H1 (cell line): ENCODE measurements around the gene HMGCLL1. TPM values are rescaled to one million over a fixed set of nuclear protein-coding genes. Genes with fewer than 3 reads are reported as not detected.
A peak's percentile ranks its signal among the peaks of the same experiment; 100 is the strongest.

Experiments
- CTCF ChIA-PET: fragments of 300-600 bp; sonication (Branson Sonifier 250); formaldehyde crosslinking; loops from one replicate; lab custom pipeline; 2021; ENCODE audit not compliant: partially characterized antibody; lab: Charles Lee
- POLR2A ChIA-PET: fragments of 300-600 bp; sonication (Branson Sonifier 250); formaldehyde crosslinking; loops from one replicate; lab custom pipeline; 2021; ENCODE audit warnings: inconsistent platforms; ENCODE audit not compliant: partially characterized antibody; lab: Charles Lee
- DNase-seq, 2 experiments: peaks; one replicate each; pipeline versions ENCODE4 v3.0.0 to v3.0.0-alpha.2; 2010 to 2022; ENCODE audit warnings: low spot score in 2 of 2, low read depth in 1 of 2, mixed read lengths in 1 of 2
- FAIRE-seq: peaks from 2 replicates; lab custom pipeline; 2011; peaks lifted over from hg19 to GRCh38; lab: Jason Lieb, UNC
- H2AFZ ChIP-seq: 2 replicates; pipeline ENCODE4 v1.8.1; 2012; ENCODE audit warnings: low read length, inconsistent platforms
- H2AK5ac ChIP-seq: 2 replicates; pipeline ENCODE4 v1.6.1; 2013; ENCODE audit warnings: low read depth, low read length
- H2BK120ac ChIP-seq: replicated peaks from 2 replicates; pipeline ENCODE3; 2013; ENCODE audit warnings: low read depth, low read length, inconsistent platforms
- H2BK12ac ChIP-seq: 2 replicates; pipeline ENCODE4 v1.6.1; 2013; ENCODE audit warnings: low read depth, low read length
- H2BK15ac ChIP-seq: 2 replicates; pipeline ENCODE4 v1.6.1; 2013; ENCODE audit warnings: low read length
- H2BK20ac ChIP-seq: 2 replicates; pipeline ENCODE4 v1.6.1; 2013; ENCODE audit warnings: low read length
- H2BK5ac ChIP-seq: 2 replicates; pipeline ENCODE4 v1.6.1; 2013; ENCODE audit warnings: low read depth, low read length
- H3K14ac ChIP-seq: 2 replicates; pipeline ENCODE4 v1.6.1; 2013; ENCODE audit warnings: inconsistent platforms; ENCODE audit not compliant: insufficient read length
- H3K18ac ChIP-seq: 2 replicates; pipeline ENCODE4 v1.6.1; 2013; ENCODE audit warnings: low read length; ENCODE audit errors: extremely low read depth
- H3K23ac ChIP-seq: 2 replicates; pipeline ENCODE4 v1.6.1; 2013; ENCODE audit warnings: inconsistent platforms; ENCODE audit not compliant: insufficient read length
- H3K23me2 ChIP-seq: 2 replicates; pipeline ENCODE4 v1.6.1; 2013; ENCODE audit warnings: low read depth, low read length
- H3K27ac ChIP-seq: 2 replicates; pipeline ENCODE4 v1.6.1; 2011; ENCODE audit warnings: low read depth, low read length, inconsistent platforms
- H3K27me3 ChIP-seq, 4 experiments: replicated peaks in 1 of 4; 1 replicate in 1 of 4; 2 replicates in 3 of 4; pipeline versions ENCODE4 v1.6.1 to v1.8.1; 2011 to 2013; ENCODE audit warnings: low read length in 3 of 4, mild to moderate bottlenecking in 3 of 4, inconsistent platforms in 2 of 4, mixed read lengths in 2 of 4, moderate library complexity in 1 of 4; ENCODE audit not compliant: control insufficient read depth in 3 of 4, insufficient read depth in 3 of 4; ENCODE audit errors: extremely low read depth in 1 of 4
- H3K36me3 ChIP-seq, 4 experiments: 2 replicates each; pipeline versions ENCODE4 v1.6.1 to v1.8.1; 2011 to 2013; ENCODE audit warnings: mild to moderate bottlenecking in 4 of 4, low read length in 3 of 4, moderate library complexity in 2 of 4, control low read depth in 1 of 4, inconsistent platforms in 1 of 4; ENCODE audit not compliant: insufficient read depth in 4 of 4, control insufficient read depth in 2 of 4
- H3K4ac ChIP-seq: replicated peaks from 2 replicates; pipeline ENCODE3; 2013; ENCODE audit warnings: low read length, low read depth, mixed read lengths, inconsistent platforms; ENCODE audit not compliant: insufficient read length
- H3K4me1 ChIP-seq, 4 experiments: replicated peaks in 1 of 4; 1 replicate in 1 of 4; 2 replicates in 3 of 4; pipeline versions ENCODE4 v1.6.1 to v1.8.1; 2011 to 2013; ENCODE audit warnings: low read length in 3 of 4, inconsistent platforms in 2 of 4, mixed read lengths in 1 of 4; ENCODE audit not compliant: insufficient read depth in 4 of 4, control insufficient read depth in 3 of 4
- H3K4me2 ChIP-seq, 2 experiments: 2 replicates each; pipeline versions ENCODE4 v1.6.1 to v1.8.1; 2011 to 2013; ENCODE audit warnings: low read depth in 2 of 2, low read length in 2 of 2, control low read depth in 1 of 2, inconsistent platforms in 1 of 2, mild to moderate bottlenecking in 1 of 2; ENCODE audit not compliant: insufficient read depth in 1 of 2
- H3K4me3 ChIP-seq, 4 experiments: fragments of 200-600, 300-600 bp in 1 of 4; sonication (generic), shearing (Covaris generic), sonication (Bioruptor Twin) in 1 of 4; 2 replicates each; pipeline versions ENCODE4 v1.5.1 to v1.8.1; 2011 to 2016; ENCODE audit warnings: low read length in 4 of 4, low read depth in 3 of 4, control low read depth in 2 of 4, inconsistent platforms in 2 of 4, mild to moderate bottlenecking in 2 of 4, mixed read lengths in 1 of 4, moderate library complexity in 1 of 4; ENCODE audit not compliant: insufficient read depth in 2 of 4; ENCODE audit errors: extremely low read depth in 1 of 4
- H3K56ac ChIP-seq: replicated peaks from 2 replicates; pipeline ENCODE3; 2013; ENCODE audit warnings: low read depth, mild to moderate bottlenecking, mixed read lengths, low read length, inconsistent platforms; ENCODE audit not compliant: insufficient read length
- H3K79me1 ChIP-seq: 2 replicates; pipeline ENCODE4 v1.6.1; 2013; ENCODE audit warnings: low read depth, low read length, control low read depth
- H3K79me2 ChIP-seq, 2 experiments: 2 replicates each; pipeline versions ENCODE4 v1.6.1 to v1.8.1; 2012 to 2013; ENCODE audit warnings: low read length in 2 of 2, mild to moderate bottlenecking in 2 of 2, inconsistent platforms in 1 of 2; ENCODE audit not compliant: insufficient read depth in 2 of 2, control insufficient read depth in 1 of 2
- H3K9ac ChIP-seq, 4 experiments: replicated peaks in 1 of 4; 1 replicate in 1 of 4; 2 replicates in 3 of 4; pipeline versions ENCODE4 v1.6.1 to v1.8.1; 2011 to 2013; ENCODE audit warnings: low read depth in 3 of 4, low read length in 3 of 4, control low read depth in 2 of 4, mild to moderate bottlenecking in 2 of 4, moderate library complexity in 2 of 4, inconsistent platforms in 1 of 4; ENCODE audit errors: extremely low read depth in 1 of 4
- H3K9me3 ChIP-seq, 2 experiments: 2 replicates each; pipeline versions ENCODE4 v1.6.1 to v1.8.1; 2012 to 2013; ENCODE audit warnings: mild to moderate bottlenecking in 2 of 2, moderate library complexity in 2 of 2, control low read depth in 1 of 2, inconsistent platforms in 1 of 2, low read depth in 1 of 2, low read length in 1 of 2, mixed read lengths in 1 of 2; ENCODE audit not compliant: insufficient read depth in 2 of 2
- H4K20me1 ChIP-seq, 2 experiments: replicated peaks in 1 of 2; 2 replicates each; pipeline versions ENCODE3 to v1.8.1; 2011 to 2013; ENCODE audit warnings: inconsistent platforms in 2 of 2, low read length in 2 of 2, mild to moderate bottlenecking in 1 of 2; ENCODE audit not compliant: insufficient read depth in 2 of 2, control insufficient read depth in 1 of 2
- H4K5ac ChIP-seq: 2 replicates; pipeline ENCODE4 v1.6.1; 2013; ENCODE audit warnings: low read length, low read depth, mixed read lengths, inconsistent platforms; ENCODE audit not compliant: insufficient read length
- H4K8ac ChIP-seq: 2 replicates; pipeline ENCODE4 v1.8.0; 2013; ENCODE audit warnings: mild to moderate bottlenecking, moderate library complexity, low read length, inconsistent platforms; ENCODE audit not compliant: insufficient read depth; ENCODE audit errors: extremely low read depth
- H4K91ac ChIP-seq: replicated peaks from 2 replicates; pipeline ENCODE3; 2013; ENCODE audit warnings: low read length, mixed read lengths, inconsistent platforms; ENCODE audit not compliant: insufficient read length
- CBX5 ChIP-seq: fragments of 300-800, 300-1000 bp; sonication (generic); IDR thresholded peaks from 2 replicates; pipeline ENCODE4 v1.7.1; 2016; ENCODE audit warnings: antibody characterized with exemption, low read length, low read depth
- POU5F1 ChIP-seq: IDR thresholded peaks from 2 replicates; pipeline ENCODE4 v1.6.1; 2011; ENCODE audit warnings: low read depth, mild to moderate bottlenecking, low read length, moderate library complexity
- RAD21 ChIP-seq, 2 experiments: IDR thresholded peaks in 1 of 2; conservative IDR thresholded peaks in 1 of 2; 2 replicates each; pipeline ENCODE4 v1.6.1; 2011; ENCODE audit warnings: low read depth in 2 of 2, low read length in 2 of 2, improper control_type of control experiment in 1 of 2, inconsistent platforms in 1 of 2, mild to moderate bottlenecking in 1 of 2, moderate library complexity in 1 of 2
- WGBS, 2 experiments: shearing (Covaris generic) in 1 of 2; methylation state at CpG; one replicate each; pipeline versions ENCODE4 v1.1.6 to v1.1.7; 2013 to 2015; ENCODE audit warnings: low lambda C conversion rate in 2 of 2, mixed read lengths in 2 of 2, inconsistent platforms in 1 of 2, low coverage in 1 of 2, missing lambda C conversion rate in 1 of 2; ENCODE audit not compliant: insufficient replicate concordance in 2 of 2, insufficient coverage in 1 of 2, insufficient read length in 1 of 2; ENCODE audit errors: extremely low coverage in 1 of 2, missing lambda C conversion rate in 1 of 2; 5-methylcytosine and 5-hydroxymethylcytosine counted together
- polyA plus RNA-seq, 7 experiments: library from polyadenylated mRNA; depleted of rRNA in 3 of 7; stranded (reverse) in 5 of 7; unstranded in 2 of 7; fragments of >200 nt in 5 of 7; fragments of 200-250 nt in 2 of 7; gene quantifications; 1 replicate in 5 of 7; 2 replicates in 1 of 7; 4 replicates in 1 of 7; pipeline versions ENCODE4 v1.2.1 to v1.2.3, GENCODE V29; 2011 to 2013; ENCODE audit warnings: missing spikeins in 2 of 7, mixed read lengths in 2 of 7
- total RNA-seq: library from RNA; stranded (reverse); fragmentation: NEBNext Ultra II Directional; extraction: Animal tissue kit (Norgen Biotek cat#: 25700); gene quantifications from 2 replicates; pipeline ENCODE4 v1.2.1, GENCODE V29; 2021

HMGCLL1 gene
- total and polyA plus RNA-seq, 2 of the 8 experiments (the other 6 are each of a cell fraction or from before 2014, with no cell fraction given): 0.06 to 0.41 TPM

DNA sequence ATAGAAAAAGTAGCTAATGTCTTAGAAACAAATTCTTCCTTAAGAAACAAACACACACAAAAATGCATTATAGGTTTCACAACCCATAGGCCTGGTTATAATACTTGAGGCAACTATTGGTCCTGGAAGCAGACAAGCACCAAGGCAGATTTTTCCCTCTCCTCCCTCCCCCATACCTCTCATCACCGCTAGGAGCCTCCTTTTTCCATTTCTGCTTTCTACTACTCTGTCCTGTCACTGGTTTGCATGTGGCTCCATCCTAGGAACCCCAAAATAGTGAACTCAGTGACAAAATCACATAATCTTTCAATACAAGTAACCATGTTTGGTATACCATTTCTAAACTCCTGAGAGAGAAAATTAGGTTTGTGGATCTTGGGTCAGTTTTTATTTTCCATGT lies 66.1 kb downstream of the HMGCLL1 start:
- no peak overlapping the region for H3K14ac ChIP-seq
- peaks cover 0 to 1% (median 0%) of the 10 kb centered on the region in 4 experiments; a peak in 1 of 7 replicates for H3K27me3 ChIP-seq
- H3K18ac ChIP-seq: no peak overlapping the region
- ChIA-PET POLR2A (no interaction called here), CTCF (interaction anchor here (1.2 kb wide), 1 partner anchor 12 kb away, joined by 3 read pairs; no protein-coding TSS in a partner anchor)
- no peak overlapping the region for H3K27ac ChIP-seq
- H4K8ac ChIP-seq: no peak overlapping the region
- H2AFZ ChIP-seq: no peak overlapping the region
- H3K79me1 ChIP-seq: no peaks in the 10 kb centered on the region
- no peak for DNase-seq
- no peak overlapping the region for H3K4me3 ChIP-seq
- no peaks in the 10 kb centered on the region for H3K23me2 ChIP-seq
- H3K23ac ChIP-seq: no peak overlapping the region
- no peak overlapping the region for H2BK20ac ChIP-seq
- H2BK120ac ChIP-seq: no peak overlapping the region
- H3K4ac ChIP-seq: no peak overlapping the region
- FAIRE-seq: no peak
- 69% methylated on average over 1 of the region's 1 CpG; no CpG with 5 or more reads in 1 of the 2 experiments for WGBS, 2 experiments
- no peak overlapping the region for H3K56ac ChIP-seq
- no peak overlapping the region for H4K5ac ChIP-seq
- H3K36me3 ChIP-seq: no peaks in the 10 kb centered on the region
- no peak overlapping the region for H2BK15ac ChIP-seq
- H2BK5ac ChIP-seq: no peak overlapping the region
- H3K9me3 ChIP-seq: no peaks in the 10 kb centered on the region
- H2BK12ac ChIP-seq: no peak overlapping the region
- no peaks in the 10 kb centered on the region for H4K20me1 ChIP-seq
- no peak overlapping the region for H3K9ac ChIP-seq
- H3K4me1 ChIP-seq: no peaks in the 10 kb centered on the region
- H2AK5ac ChIP-seq: no peak overlapping the region
- no peak overlapping the region for H4K91ac ChIP-seq
- no peaks in the 10 kb centered on the region for H3K79me2 ChIP-seq
- H3K4me2 ChIP-seq: no peak overlapping the region
- TF ChIP-seq RAD21 (IDR thresholded peaks at IDR 0.05 in 1 of 2, conservative IDR thresholded peaks at IDR 0.05 in 1 of 2; ENCODE audit: low read depth in 2 of 2, low read length in 2 of 2) (peak; percentile 3 to 22; a peak in 2 of 4 replicates), POU5F1 (no peak), CBX5 (no peak)
- TF ChIP-seq, all 59 proteins: peak for 1
